SH-SY5Y (cell line): Measurements from ENCODE around the gene MAN1A1.

Experiments used
- GATA2 ChIP-seq: IDR thresholded peaks from 2 replicates; pipeline ENCODE4 v1.6.1; 2011; ENCODE audit warnings: mild to moderate bottlenecking, low read depth, low read length
- GATA3 ChIP-seq: IDR thresholded peaks from 2 replicates; pipeline ENCODE4 v1.6.1; 2011; ENCODE audit warnings: low read depth, mild to moderate bottlenecking, low read length, moderate library complexity

DNA sequence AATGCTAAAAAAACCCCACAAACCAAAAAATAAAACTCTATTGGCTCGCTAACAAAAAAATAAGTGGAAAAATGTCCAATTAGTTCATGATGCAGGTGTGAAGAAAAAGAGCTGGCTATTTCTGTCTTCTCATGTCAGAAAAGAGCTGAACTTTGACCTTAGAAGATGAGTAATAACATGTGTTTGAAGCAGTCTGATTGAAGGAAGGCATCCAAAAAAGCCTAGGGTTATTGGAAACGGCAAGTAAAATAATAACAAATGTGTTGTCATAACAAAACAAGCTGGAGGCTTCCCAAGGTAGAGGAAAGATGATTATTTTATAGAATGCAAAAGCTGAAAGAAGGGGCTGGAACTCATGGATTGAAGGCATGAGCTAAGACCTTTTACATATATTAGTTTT lies 176.7 kb downstream of the MAN1A1 start:
- no peak for TF ChIP-seq GATA2
- TF ChIP-seq GATA3, result no peak
